NCI-H748 treated with DMSO at 0.1 percent for 48 hours (cell line): ENCODE data around the gene MTRFR.
"Not testable (repeated sequence)": the region's sequence is repeated elsewhere in the genome, so short reads cannot be mapped to it uniquely, and the experiment has no call there.

Experiments
- DNase-seq: peaks from one replicate; lab custom pipeline; 2025; lab: John Stamatoyannopoulos, UW

MTRFR gene

GRCh38 chr12:123232807-123233504 lies at the start of gene MTRFR, which contains the start of gene MPHOSPH9:
MTRFR (plus strand) TSS chr12:123233436; CDS start chr12:123253675, 20,239 bp downstream.
MPHOSPH9 (minus strand) TSS chr12:123233141; CDS start chr12:123230364, 2,777 bp downstream.
- peak; percentile 98 for DNase-seq

- DNase-seq: no peak
Observed at GRCh38 chr12:123187637-123188036, 45.6 kb upstream of the MTRFR start.

- DNase-seq: no peak
Observed at GRCh38 chr12:123199936-123200335, 33.3 kb upstream of the MTRFR start.

DNA sequence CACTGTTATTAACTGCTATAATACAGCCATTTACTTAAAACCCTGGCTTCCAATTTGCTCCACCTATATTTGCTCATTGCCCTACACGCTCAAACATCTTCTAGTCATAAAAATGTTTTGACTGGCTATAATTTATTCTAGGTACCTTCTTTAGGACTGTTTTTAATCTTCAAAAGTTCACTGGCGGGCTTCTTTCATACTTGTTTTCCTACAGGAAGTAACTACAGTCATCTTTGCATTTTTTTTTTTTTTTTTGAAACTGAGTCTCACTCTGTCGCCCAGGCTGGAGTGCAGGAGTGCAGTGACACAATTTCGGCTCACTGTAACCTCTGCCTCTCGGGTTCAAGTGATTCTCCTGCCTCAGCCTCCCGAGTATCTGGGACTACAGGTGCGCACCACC lies 32.8 kb upstream of the MTRFR start:
- no peak for DNase-seq

- not testable (repeated sequence) for DNase-seq
Observed at GRCh38 chr12:123206794-123207193, 26.4 kb upstream of the MTRFR start.

GRCh38 chr12:123207815-123208214 lies 25.4 kb upstream of the MTRFR start:
- DNase-seq: not testable (repeated sequence)

- DNase-seq: no peak
Observed at GRCh38 chr12:123223241-123223668, 10.0 kb upstream of the MTRFR start.

DNA sequence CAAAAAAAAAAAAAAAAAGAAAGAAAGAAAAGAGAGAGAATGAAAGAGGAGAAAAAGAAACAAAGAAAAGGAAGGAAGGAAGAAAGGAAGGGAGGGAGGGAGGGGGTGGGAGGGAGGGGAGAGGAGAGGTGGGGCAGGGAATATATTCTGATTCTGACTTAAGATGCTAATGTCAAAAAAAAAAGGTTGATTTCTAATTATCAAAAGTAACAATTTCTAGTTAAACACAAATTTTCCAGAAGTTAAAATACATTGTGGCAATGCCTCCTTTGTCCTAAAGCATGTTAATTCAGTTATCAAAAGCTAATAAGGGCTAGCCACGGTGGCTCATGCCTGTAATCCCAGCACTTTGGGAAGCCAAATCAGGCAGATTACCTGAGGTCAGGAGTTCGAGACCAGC lies 7.8 kb upstream of the MTRFR start:
- DNase-seq: no peak

DNA sequence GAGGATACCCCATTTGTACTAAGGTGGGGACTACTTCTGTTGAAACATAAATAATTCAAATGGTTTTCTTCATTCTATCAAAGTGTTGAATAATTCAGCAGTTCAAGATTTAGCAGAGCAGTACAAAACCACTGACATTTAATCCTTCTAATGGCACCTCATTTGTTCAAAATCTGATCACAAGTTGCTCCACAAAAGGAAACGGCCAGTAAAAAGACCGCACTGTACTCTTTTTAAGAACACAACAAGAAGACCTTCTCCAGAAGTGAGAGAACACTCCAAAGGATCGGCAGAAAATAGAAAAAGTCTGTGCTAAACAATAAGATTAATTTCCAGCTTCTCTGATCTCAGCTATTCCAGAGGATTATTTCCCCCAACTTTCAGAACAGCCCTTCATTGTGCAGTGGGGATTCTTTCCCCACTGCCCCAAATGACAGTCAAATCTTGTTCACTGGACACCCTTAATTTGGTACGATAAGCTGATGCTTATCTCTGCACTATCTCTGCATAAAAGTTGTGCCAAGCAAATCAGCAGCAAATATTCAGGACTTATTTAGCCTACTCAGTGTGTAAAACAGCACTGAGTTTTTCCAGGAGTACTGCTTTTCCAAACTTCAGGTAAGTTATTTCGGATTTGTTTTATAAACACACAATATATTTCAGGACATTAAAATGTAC lies 5.5 kb upstream of the MTRFR start:
- DNase-seq: no peak

DNA sequence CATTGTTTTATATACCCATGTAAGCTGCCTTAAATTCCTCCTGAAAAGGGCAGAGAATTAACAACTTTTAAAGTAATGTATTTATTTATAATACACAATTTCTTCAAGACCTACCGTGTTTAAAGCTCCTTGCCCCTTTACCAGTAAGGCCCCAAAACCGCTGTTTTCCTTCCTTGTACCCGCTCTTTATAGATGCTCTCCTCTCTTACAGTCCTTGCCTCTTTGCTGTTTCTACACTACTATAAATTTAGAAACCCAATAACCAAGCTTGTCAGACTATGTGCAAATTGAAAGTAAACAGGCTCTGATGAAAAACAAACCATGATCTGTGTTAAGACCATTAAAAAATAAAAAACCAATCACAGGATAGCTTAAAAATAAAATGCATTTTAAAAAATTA lies 4.2 kb upstream of the MTRFR start:
- no peak for DNase-seq

- no peak for DNase-seq
Observed at GRCh38 chr12:123231931-123232330, 1.3 kb upstream of the MTRFR start.

- peak; percentile 67 for DNase-seq
Observed at GRCh38 chr12:123232472-123232806, 797 bp upstream of the MTRFR start.

- no peak for DNase-seq
Observed at GRCh38 chr12:123233505-123234308, 471 bp downstream of the MTRFR start.

DNA sequence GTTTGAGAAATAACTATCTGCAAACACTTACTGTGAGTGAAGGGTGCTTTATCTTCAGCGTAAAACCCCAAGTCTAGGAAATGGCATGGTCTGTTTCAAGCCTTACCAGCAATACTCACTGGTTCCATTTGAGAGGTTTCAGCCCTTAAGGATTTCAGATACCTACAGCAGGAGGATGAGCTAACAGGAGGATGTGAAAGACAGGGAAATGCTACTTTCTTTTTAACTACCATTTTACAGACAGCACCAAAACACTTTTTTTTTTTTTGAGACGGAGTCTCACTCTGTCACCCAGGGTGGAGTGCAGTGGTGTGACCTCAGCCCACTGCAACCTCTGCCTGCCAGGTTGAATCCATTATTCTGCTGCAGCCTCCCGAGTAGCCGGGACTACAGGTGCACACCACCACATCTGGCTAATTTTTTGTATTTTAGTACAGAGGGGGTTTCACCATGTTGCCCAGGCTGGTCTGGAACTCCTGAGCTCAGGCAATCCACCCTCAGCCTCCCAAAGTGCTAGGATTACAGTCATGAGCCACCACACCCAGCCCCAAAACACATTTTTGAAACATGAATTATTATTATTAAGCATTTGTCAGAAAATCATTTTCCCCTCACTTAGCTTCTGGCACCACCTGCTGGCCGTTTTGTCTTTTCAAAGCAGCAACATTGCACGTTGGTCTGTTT lies 4.6 kb downstream of the MTRFR start:
- DNase-seq: peak; percentile 31

DNA sequence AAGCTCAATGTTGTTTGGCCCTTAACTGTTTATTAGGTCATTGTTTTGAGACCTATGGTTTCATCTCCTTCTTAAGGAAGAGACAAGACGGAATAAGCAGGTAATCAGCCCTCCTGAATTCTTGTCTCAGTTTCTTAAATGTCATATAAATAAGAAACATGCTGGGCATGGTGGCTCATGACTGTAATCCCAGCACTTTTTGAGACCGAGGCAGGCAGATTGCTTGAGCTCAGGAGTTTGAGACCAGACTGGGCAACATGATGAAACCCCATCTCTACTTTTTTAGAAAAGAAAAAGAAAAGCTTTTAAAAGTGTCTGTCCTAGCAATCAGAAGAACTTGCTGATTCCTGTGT lies 5.1 kb downstream of the MTRFR start:
- DNase-seq: no peak

DNA sequence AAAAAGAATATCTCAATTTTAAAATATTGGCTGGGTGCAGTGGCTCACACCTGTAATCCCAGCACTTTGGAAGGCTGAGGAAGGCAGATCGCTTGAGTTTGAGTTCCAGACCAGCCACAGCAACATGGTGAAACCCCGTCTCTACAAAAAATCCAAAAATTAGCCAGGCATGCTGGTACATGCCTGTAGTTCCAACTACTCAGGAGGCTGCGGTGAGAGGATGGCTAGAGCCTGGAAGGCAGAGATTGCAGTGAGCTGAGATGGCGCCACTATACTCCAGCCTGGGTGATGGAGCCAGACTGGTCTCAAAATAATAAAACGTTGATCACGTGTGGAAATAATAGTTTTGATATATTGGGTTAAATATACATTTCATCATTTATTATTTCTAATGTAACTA lies 5.7 kb downstream of the MTRFR start:
- DNase-seq: no peak

DNA sequence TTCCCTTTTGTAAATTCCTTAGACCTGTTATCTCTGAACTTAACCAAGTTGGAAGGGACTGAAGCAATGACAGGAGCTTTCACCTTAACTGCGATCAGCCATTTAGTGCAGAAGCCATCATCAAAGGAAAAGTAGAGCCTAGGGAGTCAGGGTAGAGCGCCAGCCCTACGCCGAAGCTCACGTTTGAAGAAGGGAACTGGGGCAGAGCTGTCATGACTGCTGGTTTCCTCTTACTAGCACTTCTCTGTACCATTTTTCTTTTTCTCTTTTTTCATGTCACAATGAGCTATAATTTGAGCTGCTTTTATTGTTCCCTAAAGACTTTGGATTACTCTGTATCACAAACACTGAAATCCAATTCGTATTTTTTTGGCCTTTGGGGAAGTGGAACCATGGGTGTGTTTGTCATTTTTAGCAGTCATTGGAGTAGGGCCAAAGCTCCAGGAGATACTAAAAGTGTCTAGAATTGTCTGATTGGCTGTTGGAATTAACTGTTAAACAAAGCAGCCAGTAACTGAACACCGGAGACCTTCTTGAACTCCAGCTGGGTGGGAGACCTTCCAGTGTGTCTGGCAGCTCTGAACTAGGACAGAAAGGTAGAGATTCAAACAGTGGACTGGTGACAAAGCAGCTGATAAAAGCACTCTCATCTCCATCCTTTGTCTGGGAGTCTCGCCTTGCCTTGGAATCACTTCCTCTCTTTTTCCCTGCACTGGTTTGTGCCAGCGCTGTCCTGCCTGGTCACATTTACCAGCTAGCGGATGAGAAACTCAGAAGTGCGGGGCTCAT lies 9.1 kb downstream of the MTRFR start:
- no peak for DNase-seq

DNA sequence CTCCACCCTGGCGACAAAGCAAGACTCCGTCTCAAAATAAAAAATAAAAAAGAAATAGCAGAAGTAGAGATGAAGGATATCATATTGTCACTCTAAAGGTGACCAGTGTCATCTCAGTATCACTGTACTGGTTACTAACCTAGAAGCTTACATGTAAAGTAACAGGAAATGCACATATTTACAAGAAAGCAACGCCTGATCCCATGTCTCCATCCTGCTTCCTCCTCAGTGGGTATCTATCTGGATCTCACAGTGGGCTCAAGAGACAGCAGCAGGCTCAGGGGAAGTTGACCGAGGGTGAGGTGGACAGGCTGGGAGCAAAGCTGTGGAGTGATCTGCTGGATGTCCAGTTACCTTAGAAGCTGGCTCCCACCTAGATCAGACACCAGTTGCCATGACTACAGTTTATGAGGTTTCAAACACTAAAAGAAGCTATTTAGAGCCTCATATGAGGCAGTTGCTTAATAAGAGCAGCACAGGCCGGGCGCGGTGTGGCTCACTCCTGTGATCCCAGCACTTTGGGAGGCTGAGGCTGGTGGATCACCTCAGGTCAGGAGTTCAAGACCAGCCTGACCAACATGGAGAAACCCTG lies 10.5 kb downstream of the MTRFR start:
- DNase-seq: no peak

DNA sequence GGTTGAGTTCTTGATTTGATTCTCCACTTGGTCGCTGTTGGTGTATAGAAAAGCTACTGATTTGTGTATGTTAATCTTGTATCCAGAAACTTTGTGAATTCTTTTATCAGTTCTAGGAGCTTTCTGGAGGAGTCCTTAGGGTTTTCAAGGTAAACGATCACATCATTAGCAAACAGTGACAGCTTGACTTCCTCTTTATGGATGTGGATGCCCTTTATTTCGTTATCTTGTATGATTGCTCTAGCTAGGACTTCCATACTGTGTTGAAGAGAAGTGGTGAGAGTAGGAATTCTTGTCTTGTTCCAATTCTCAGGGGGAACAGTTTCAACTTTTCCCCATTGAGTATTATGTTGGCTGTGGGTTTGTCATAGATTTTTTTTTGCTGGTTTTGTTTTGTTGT lies 12.4 kb downstream of the MTRFR start:
- no peak for DNase-seq

GRCh38 chr12:123248129-123248528 lies 14.9 kb downstream of the MTRFR start:
- not testable (repeated sequence) for DNase-seq
